ENCODE data around the gene NDUFA13. TPM values are rescaled to one million over a fixed set of nuclear protein-coding genes. Genes with fewer than 3 reads are reported as not detected.

Gene NDUFA13
- total RNA-seq, 1 experiment from 2014 or later = 203 TPM

- peaks cover 35% of the 10 kb centered on the region for H4K20me1 ChIP-seq (ENCODE audit: insufficient read depth)
- no peak overlapping the region for H3K4me3 ChIP-seq
- H3K27me3 ChIP-seq (ENCODE audit: insufficient read depth, low read depth) = no peaks in the 10 kb centered on the region
- no peaks in the 10 kb centered on the region for H3K9me2 ChIP-seq (ENCODE audit: insufficient read depth)
- DNase-seq = no peak
- no peak overlapping the region for H3K27ac ChIP-seq
- H3K79me2 ChIP-seq (ENCODE audit: low read depth) = peaks cover 28% of the 10 kb centered on the region
- ChIA-PET CTCF (interaction anchor here (0.6 to 0.8 kb wide), 3 partner anchors 24 to 122 kb away, joined by 3 to 17 read pairs (median 7); partner anchors contain the start of gene GATAD2A), POLR2A (ENCODE audit: unreplicated experiment) (no interaction called here)
- BruUV-seq (replicated peaks) = no TSS peak
- peaks cover 23% of the 10 kb centered on the region for H3K4me1 ChIP-seq (replicated peaks; ENCODE audit: insufficient read depth)
- no peaks in the 10 kb centered on the region for H3K9me3 ChIP-seq (ENCODE audit: insufficient read depth, low read depth)
- intact Hi-C loops (cut with micrococcal nuclease; ENCODE audit: unreplicated experiment) = no loop called here
- TF ChIP-seq EZH2 (IDR thresholded peaks at IDR 0.05; ENCODE audit: low read depth) (no peak), CTCF (conservative IDR thresholded peaks at IDR 0.05) (no peak)
- peaks cover 38% of the 10 kb centered on the region for H3F3A ChIP-seq (ENCODE audit: insufficient read depth, low read depth)
- H2AFZ ChIP-seq = no peak overlapping the region
- no peaks in the 10 kb centered on the region for H3K36me3 ChIP-seq (ENCODE audit: low read depth)
- no peak overlapping the region for H3K4me2 ChIP-seq
Observed at GRCh38 chr19:19486343-19487076, 29.5 kb upstream of the NDUFA13 start.

GRCh38 chr19:19487077-19487949 lies 28.7 kb upstream of the NDUFA13 start:
- Histone ChIP-seq H3F3A (ENCODE audit: insufficient read depth, low read depth) (peaks cover 38% of the 10 kb centered on the region), H3K4me3 (no peak overlapping the region), H3K36me3 (ENCODE audit: low read depth) (no peaks in the 10 kb centered on the region), H2AFZ (no peak overlapping the region), H4K20me1 (ENCODE audit: insufficient read depth) (peaks cover 27% of the 10 kb centered on the region), H3K27ac (0 out of 2 replicates have a peak overlapping the region, but pooled peaks have one; percentile 70), H3K9me3 (ENCODE audit: insufficient read depth, low read depth) (no peaks in the 10 kb centered on the region), H3K27me3 (ENCODE audit: insufficient read depth, low read depth) (no peaks in the 10 kb centered on the region), H3K79me2 (ENCODE audit: low read depth) (peaks cover 33% of the 10 kb centered on the region), H3K9me2 (ENCODE audit: insufficient read depth) (no peaks in the 10 kb centered on the region), H3K4me2 (no peak overlapping the region), H3K4me1 (replicated peaks; ENCODE audit: insufficient read depth) (peaks cover 23% of the 10 kb centered on the region)
- POLR2A ChIA-PET (ENCODE audit: unreplicated experiment) = no interaction called here
- TF ChIP-seq EZH2 (IDR thresholded peaks at IDR 0.05; ENCODE audit: low read depth) (no peak), CTCF (conservative IDR thresholded peaks at IDR 0.05) (no peak)
- CTCF ChIA-PET = interaction anchor here (0.6 to 0.8 kb wide), 3 partner anchors 25 to 123 kb away, joined by 3 to 17 read pairs (median 7); partner anchors contain the start of gene GATAD2A
- no peak for DNase-seq
- intact Hi-C loops (cut with micrococcal nuclease; ENCODE audit: unreplicated experiment) = no loop called here
- no TSS peak for BruUV-seq (replicated peaks)
